Choroid plexus epithelial cell (primary cell): ENCODE results near the gene FBXL14.
"Not testable (repeated sequence)": the region's sequence is repeated elsewhere in the genome, so short reads cannot be mapped to it uniquely, and the experiment has no call there.

Source experiments
- DNase-seq: peaks from one replicate; pipeline ENCODE4 v3.0.0-alpha.2; 2010; ENCODE audit warnings: low read depth
- H3K4me3 ChIP-seq: 2 replicates; pipeline ENCODE4 v1.5.1; 2011; ENCODE audit warnings: low read depth, mild to moderate bottlenecking, control low read depth, low read length, moderate library complexity
- TF ChIP-seq, protein P1 (sequence below): conservative IDR thresholded peaks from 2 replicates; pipeline ENCODE4 v1.5.1; 2011; ENCODE audit warnings: low read depth, mild to moderate bottlenecking, control low read depth, inconsistent platforms, low read length, moderate library complexity

The FBXL14 gene

DNA sequence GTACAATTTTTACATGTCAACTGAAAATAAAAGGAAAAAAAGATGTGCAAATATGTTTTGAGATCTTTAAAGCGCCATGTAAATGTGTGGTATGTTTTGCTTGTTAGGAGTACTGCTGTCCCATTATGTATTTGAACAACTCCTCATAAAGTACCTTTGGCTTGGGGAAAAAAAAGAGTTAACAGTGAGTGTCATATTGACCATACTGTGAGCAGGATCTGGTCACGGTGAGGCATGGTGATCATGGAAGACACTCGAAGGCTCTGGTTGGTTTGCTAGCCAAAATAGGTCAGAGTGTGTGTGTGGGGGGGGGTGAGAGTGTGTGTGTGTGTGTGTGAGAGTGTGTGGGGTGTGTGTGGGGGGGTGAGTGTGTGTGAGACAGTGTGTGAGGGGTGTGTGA is 10.1 kb upstream of the FBXL14 start:
- no peak overlapping the region for H3K4me3 ChIP-seq
- TF ChIP-seq, protein P1, sequence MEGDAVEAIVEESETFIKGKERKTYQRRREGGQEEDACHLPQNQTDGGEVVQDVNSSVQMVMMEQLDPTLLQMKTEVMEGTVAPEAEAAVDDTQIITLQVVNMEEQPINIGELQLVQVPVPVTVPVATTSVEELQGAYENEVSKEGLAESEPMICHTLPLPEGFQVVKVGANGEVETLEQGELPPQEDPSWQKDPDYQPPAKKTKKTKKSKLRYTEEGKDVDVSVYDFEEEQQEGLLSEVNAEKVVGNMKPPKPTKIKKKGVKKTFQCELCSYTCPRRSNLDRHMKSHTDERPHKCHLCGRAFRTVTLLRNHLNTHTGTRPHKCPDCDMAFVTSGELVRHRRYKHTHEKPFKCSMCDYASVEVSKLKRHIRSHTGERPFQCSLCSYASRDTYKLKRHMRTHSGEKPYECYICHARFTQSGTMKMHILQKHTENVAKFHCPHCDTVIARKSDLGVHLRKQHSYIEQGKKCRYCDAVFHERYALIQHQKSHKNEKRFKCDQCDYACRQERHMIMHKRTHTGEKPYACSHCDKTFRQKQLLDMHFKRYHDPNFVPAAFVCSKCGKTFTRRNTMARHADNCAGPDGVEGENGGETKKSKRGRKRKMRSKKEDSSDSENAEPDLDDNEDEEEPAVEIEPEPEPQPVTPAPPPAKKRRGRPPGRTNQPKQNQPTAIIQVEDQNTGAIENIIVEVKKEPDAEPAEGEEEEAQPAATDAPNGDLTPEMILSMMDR: no peak
- DNase-seq: no peak

DNA sequence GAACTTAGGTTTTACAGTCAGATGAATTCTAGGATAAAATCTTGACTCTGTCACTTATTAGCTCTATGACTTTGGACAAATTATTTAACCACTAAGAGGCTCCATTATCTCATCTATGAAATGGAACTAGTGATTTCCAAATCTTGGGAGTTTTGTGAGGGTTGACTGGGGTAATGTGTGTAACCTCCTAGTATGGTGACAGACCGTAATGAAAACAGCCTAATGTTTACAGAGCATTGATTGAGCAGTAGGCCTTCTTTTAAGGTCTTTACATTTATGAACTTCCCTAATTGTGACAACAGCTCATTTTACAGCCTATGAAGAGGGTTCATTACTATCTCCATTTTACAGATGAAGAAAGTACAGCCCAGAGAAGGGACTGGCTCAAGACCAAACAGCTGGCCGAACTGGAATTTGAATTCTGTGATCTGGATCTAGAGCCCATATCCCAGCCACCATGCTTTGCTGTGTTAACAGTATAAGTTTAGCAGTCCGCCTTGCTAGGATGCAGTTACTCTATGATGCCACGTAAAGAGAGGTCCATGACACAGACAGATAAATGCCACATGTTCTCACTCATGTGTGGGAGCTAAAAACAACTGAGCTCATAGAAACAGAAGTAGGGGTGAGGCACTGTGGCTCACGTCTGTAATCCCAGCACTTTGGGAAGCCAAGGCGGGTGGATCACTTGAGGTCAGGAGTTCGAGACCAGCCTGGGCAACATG is 9.1 kb upstream of the FBXL14 start:
- DNase-seq: no peak
- H3K4me3 ChIP-seq: no peak overlapping the region
- TF ChIP-seq, protein P1: no peak

DNA sequence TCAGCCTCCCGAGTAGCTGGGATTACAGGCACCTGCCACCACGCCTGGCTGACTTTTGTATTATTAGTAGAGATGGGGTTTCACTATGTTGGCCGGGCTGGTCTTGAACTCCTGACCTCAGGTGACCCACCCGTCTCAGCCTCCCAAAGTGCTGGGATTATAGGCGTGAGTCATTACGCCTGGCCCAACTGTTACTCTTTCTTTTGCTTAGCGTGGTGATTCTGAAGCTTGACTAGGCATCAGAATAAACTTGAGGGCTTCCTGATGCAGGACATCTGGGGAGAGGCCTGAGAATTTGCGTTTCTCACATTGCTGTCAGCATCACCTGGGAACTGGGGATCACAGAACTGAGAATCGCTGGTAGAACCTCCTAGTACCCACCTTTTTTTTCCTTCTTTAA is 8.3 kb upstream of the FBXL14 start:
- not testable (repeated sequence) for DNase-seq, H3K4me3 ChIP-seq

DNA sequence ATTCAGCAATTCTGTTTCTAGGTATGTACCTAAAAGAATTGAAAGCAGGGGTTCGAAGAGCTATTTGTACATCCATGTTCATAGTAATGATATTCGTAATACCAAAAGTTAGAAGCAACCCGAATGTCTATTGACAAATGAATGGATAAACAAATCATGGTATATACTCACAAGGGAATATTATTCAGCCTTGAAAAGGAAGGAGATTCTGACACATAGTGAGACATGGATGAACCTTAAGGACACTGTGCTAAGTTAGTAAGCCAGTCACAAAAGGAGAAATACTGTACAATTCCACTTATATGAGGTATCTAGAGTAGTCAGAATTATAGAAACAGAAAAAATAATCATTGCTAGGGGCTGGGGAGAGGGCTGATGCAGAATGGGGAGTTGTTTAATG is 4.4 kb upstream of the FBXL14 start:
- no peak for DNase-seq
- H3K4me3 ChIP-seq: no peak overlapping the region
- TF ChIP-seq, protein P1: no peak

DNA sequence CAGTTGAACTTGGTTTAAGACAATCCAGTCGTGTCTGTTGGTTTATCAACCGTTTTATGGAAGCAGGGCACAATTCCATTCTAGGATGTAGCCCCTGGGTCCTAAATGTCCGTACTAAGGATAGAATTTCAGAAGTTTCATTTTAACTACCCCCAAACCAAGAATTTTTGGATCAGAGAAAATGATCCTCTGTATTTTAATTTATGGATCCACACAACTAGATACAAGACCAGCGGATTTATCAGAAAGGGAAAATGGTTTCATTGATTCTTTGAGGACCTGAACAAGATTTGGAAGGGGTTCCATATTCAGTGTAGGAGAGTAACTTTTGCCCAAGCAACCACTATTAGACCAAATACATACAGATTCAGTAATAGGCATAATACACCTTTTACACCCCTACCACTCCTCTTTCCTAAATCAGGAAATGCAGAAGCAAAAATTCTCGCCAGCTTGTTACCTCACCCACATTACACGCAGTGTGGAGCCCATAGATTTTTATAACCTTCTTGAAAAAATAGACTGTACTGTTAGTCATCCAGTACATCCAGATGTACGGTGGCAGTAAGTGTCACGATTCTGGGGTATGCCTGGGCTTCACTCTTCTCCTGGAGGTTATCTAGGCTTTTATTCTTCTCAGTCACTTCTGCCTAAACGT is 1.4 kb upstream of the FBXL14 start:
- TF ChIP-seq, protein P1: no peak
- no peak overlapping the region for H3K4me3 ChIP-seq
- DNase-seq: no peak

DNA sequence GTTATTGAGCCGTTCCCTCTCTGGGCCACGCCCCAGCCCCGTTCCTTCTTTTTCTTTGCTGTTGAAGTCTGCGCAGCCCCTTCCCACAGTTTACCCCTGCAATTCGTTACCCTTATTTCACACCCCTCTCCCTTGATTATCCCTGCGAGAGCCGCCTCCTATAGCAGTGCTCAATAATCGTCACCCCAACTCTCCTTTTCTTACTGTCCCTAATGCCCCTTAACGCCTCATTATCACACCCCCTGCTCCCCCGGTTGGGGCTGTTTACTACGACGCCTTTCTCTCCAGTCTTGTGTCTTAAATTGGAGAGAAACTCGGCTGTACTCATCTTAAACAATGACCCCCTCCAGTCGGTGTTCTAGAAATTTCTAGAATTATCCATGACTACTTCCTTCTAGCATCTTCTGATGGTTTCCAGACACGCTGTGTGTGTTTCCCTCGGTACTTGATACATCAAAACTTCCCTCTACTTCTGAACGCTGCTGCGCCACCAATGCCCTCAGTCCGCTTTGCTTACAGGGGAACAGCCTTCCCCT is 713 bp upstream of the FBXL14 start:
- peak overlapping the region; percentile 75 for H3K4me3 ChIP-seq
- DNase-seq: peak; percentile 31
- TF ChIP-seq, protein P1: no peak

DNA sequence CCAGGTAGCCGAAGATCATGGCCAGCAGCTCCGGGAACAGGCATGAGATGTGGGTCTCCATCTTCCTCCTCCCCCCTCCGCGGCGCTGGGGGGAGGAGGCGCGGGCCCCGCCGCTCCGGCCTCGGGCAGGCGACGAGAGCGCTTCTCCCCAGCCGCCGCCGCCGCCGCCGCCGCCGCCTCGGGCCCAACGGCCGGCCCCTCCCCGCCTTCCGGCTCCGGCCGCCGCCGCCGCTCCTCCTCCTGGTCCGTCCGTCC is 448 bp downstream of the FBXL14 start:
- DNase-seq: no peak
- TF ChIP-seq, protein P1: no peak
- peak overlapping the region; percentile 75 for H3K4me3 ChIP-seq
